Smooth muscle cell (in vitro differentiated cells): ENCODE data around the gene ELP5. TPM values are rescaled to one million over a fixed set of nuclear protein-coding genes. Genes with fewer than 3 reads are reported as not detected.

Experiments
- DNase-seq: peaks from one replicate; lab custom pipeline; 2025; ENCODE audit not compliant: unreplicated experiment; lab: John Stamatoyannopoulos, UW
- H2AFZ ChIP-seq: fragments of 200-600 bp; sonication (generic); 2 replicates; pipeline ENCODE4 v1.6.0; 2016; ENCODE audit warnings: antibody characterized with exemption, low read depth, mild to moderate bottlenecking
- H3F3A ChIP-seq: fragments of 200-600 bp; sonication (generic); 2 replicates; pipeline ENCODE4 v1.6.0; 2017; ENCODE audit warnings: antibody characterized with exemption, low read depth
- H3K27ac ChIP-seq: fragments of 200-600 bp; sonication (generic); 2 replicates; pipeline ENCODE4 v1.5.1; 2016; ENCODE audit warnings: low read depth, mild to moderate bottlenecking
- H3K27me3 ChIP-seq: fragments of 200-600 bp; sonication (generic); 2 replicates; pipeline ENCODE4 v1.6.1; 2016; ENCODE audit warnings: low read depth, mild to moderate bottlenecking
- H3K36me3 ChIP-seq: fragments of 200-600 bp; sonication (generic); 2 replicates; pipeline ENCODE4 v1.5.1; 2016; ENCODE audit warnings: low read depth
- H3K4me1 ChIP-seq: fragments of 200-600 bp; sonication (generic); 2 replicates; pipeline ENCODE4 v1.5.1; 2016; ENCODE audit warnings: low read depth
- H3K4me2 ChIP-seq: fragments of 200-600 bp; sonication (generic); 2 replicates; pipeline ENCODE4 v1.6.0; 2016; ENCODE audit warnings: mild to moderate bottlenecking
- H3K4me3 ChIP-seq: fragments of 200-600 bp; sonication (generic); 2 replicates; pipeline ENCODE4 v1.5.1; 2016; ENCODE audit warnings: mild to moderate bottlenecking
- H3K79me2 ChIP-seq: fragments of 200-600 bp; sonication (generic); 2 replicates; pipeline ENCODE4 v1.6.0; 2016; ENCODE audit warnings: low read depth, mild to moderate bottlenecking
- H3K9ac ChIP-seq: fragments of 200-600 bp; sonication (generic); 2 replicates; pipeline ENCODE4 v1.6.0; 2016; ENCODE audit warnings: low read depth
- H3K9me3 ChIP-seq: fragments of 200-600 bp; sonication (generic); replicated peaks from 2 replicates; pipeline ENCODE4 v1.5.1; 2016; ENCODE audit warnings: low read depth
- H4K20me1 ChIP-seq: fragments of 200-600 bp; sonication (generic); 2 replicates; pipeline ENCODE4 v1.6.0; 2016; ENCODE audit warnings: low read depth
- WGBS: methylation state at CpG from one replicate; pipeline ENCODE4 v1.1.7; 2016; ENCODE audit warnings: low lambda C conversion rate; 5-methylcytosine and 5-hydroxymethylcytosine counted together
- polyA plus RNA-seq: library from polyadenylated mRNA; unstranded; fragments of >200 nt; fragmentation: Nextera tagmentation; extraction: Ambion mirVana; gene quantifications from 2 replicates; pipeline ENCODE4 v1.2.1, GENCODE V29; 2016
- total RNA-seq: library from RNA; depleted of rRNA; stranded (reverse); fragments of >200 nt; gene quantifications from 2 replicates; pipeline ENCODE4 v1.2.3, GENCODE V29; 2014
- TF ChIP-seq, protein P1 (sequence below): fragments of 200-600 bp; sonication (generic); IDR thresholded peaks from 2 replicates; pipeline ENCODE4 v1.5.1; 2017; ENCODE audit warnings: borderline replicate concordance, mild to moderate bottlenecking, antibody characterized with exemption; ENCODE audit not compliant: insufficient read depth, poor library complexity, severe bottlenecking

Gene ELP5
- total and polyA plus RNA-seq, 2 experiments from 2014 or later: 18.7 to 42.4 TPM

- TF ChIP-seq, protein P1, sequence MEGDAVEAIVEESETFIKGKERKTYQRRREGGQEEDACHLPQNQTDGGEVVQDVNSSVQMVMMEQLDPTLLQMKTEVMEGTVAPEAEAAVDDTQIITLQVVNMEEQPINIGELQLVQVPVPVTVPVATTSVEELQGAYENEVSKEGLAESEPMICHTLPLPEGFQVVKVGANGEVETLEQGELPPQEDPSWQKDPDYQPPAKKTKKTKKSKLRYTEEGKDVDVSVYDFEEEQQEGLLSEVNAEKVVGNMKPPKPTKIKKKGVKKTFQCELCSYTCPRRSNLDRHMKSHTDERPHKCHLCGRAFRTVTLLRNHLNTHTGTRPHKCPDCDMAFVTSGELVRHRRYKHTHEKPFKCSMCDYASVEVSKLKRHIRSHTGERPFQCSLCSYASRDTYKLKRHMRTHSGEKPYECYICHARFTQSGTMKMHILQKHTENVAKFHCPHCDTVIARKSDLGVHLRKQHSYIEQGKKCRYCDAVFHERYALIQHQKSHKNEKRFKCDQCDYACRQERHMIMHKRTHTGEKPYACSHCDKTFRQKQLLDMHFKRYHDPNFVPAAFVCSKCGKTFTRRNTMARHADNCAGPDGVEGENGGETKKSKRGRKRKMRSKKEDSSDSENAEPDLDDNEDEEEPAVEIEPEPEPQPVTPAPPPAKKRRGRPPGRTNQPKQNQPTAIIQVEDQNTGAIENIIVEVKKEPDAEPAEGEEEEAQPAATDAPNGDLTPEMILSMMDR: no peak
- WGBS: 97% methylated on average over 31 of the region's 31 CpGs
- no peaks in the 10 kb centered on the region for H3K27me3 ChIP-seq
- peaks cover 82% of the 10 kb centered on the region for H4K20me1 ChIP-seq
- no peak overlapping the region for H3K4me2 ChIP-seq
- H3K4me1 ChIP-seq: no peaks in the 10 kb centered on the region
- H2AFZ ChIP-seq: no peak overlapping the region
- H3K4me3 ChIP-seq: no peak overlapping the region
- no peak for DNase-seq
- no peak overlapping the region for H3K9ac ChIP-seq
- no peak overlapping the region for H3K27ac ChIP-seq
- no peaks in the 10 kb centered on the region for H3K36me3 ChIP-seq
- H3F3A ChIP-seq: no peaks in the 10 kb centered on the region
- H3K9me3 ChIP-seq: no peaks in the 10 kb centered on the region
- H3K79me2 ChIP-seq: peaks cover 27% of the 10 kb centered on the region
Measured at GRCh38 chr17:7226721-7227710, 25.0 kb upstream of the ELP5 start.

GRCh38 chr17:7228920-7229319, 23.1 kb upstream of the ELP5 start:
- no peak overlapping the region for H2AFZ ChIP-seq
- H3K4me3 ChIP-seq: no peak overlapping the region
- no peak overlapping the region for H3K27ac ChIP-seq
- H3K9ac ChIP-seq: no peak overlapping the region
- DNase-seq: no peak
- TF ChIP-seq, protein P1: no peak
- H4K20me1 ChIP-seq: peaks cover 78% of the 10 kb centered on the region
- H3K36me3 ChIP-seq: no peaks in the 10 kb centered on the region
- H3K9me3 ChIP-seq: no peaks in the 10 kb centered on the region
- no peak overlapping the region for H3K4me2 ChIP-seq
- no peaks in the 10 kb centered on the region for H3K27me3 ChIP-seq
- WGBS: 97% methylated on average over 14 of the region's 14 CpGs
- H3K4me1 ChIP-seq: peaks cover 5% of the 10 kb centered on the region
- H3K79me2 ChIP-seq: peaks cover 46% of the 10 kb centered on the region
- peaks cover 6% of the 10 kb centered on the region for H3F3A ChIP-seq

DNA sequence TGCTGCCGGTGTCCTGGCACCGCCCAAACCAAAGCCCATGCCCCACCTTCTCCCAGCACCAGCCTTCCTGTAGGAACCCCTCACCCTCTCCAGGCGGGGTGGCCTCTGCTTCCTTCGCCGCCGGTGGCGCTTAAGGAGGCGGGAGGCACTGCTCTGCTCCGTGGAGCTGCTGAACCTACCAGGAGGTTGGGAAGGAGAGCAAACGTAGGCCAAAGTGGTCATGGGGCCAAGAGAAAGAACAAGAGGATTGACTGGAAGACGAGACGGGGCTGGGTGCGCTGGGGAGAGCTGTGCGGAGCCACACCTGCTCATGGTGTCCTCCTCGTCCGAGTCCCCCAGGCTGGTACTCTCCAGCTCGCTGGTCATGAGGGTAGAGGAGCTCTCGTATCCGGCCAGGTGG, 22.5 kb upstream of the ELP5 start:
- H3K27me3 ChIP-seq: no peaks in the 10 kb centered on the region
- H3K9ac ChIP-seq: no peak overlapping the region
- 99% methylated on average over 19 of the region's 19 CpGs for WGBS
- no peaks in the 10 kb centered on the region for H3K36me3 ChIP-seq
- H3K9me3 ChIP-seq: no peaks in the 10 kb centered on the region
- peaks cover 46% of the 10 kb centered on the region for H3K79me2 ChIP-seq
- H2AFZ ChIP-seq: no peak overlapping the region
- H3K4me2 ChIP-seq: no peak overlapping the region
- peaks cover 5% of the 10 kb centered on the region for H3K4me1 ChIP-seq
- TF ChIP-seq, protein P1: no peak
- peaks cover 6% of the 10 kb centered on the region for H3F3A ChIP-seq
- DNase-seq: no peak
- H3K4me3 ChIP-seq: no peak overlapping the region
- H3K27ac ChIP-seq: no peak overlapping the region
- H4K20me1 ChIP-seq: peaks cover 78% of the 10 kb centered on the region
